HG03521 (cell line): ENCODE results near the gene SLC26A11.
"Not testable (repeated sequence)": the region's sequence is repeated elsewhere in the genome, so short reads cannot be mapped to it uniquely, and the experiment has no call there.

ENCODE experiments used
- ATAC-seq: cut with Tn5 transposase; IDR thresholded peaks from one replicate; pipeline ENCODE4 v1.9.1; 2021; ENCODE audit warnings: mild to moderate bottlenecking, moderate library complexity; ENCODE audit not compliant: unreplicated experiment

The SLC26A11 gene

DNA sequence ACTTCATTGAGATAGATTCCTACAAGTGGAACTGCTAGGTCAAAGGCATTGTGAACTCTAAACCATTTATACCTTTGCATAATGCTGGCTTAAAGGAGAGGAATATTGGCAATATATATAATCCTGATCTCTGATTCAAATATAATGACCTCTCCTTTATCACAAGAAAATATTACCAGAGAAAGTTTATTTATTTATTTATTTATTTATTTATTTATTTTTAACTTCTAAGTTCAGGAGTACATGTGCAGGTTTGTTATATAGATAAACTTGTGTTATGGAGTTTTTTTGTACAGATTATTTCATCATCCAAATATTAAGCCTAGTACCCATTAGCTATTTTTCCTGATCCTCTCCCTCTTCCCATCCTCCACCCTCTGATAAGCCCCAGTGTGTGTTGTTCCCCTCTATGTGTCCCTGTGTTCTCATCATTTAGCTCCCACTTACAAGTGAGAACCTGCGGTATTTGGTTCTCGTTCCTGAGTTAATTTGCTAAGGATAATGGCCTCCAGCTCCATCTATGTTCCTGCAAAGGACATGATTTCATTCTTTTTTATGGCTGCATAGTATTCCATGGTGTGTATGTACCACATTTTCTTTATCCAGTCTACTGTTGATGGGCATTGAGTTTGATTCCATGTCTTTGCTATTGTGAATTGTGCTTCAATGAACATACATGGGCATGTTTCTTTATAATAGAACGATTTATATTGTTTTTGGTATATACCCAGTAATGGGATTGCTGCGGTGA, 79.3 kb downstream of the SLC26A11 start:
- ATAC-seq: not testable (repeated sequence)

DNA sequence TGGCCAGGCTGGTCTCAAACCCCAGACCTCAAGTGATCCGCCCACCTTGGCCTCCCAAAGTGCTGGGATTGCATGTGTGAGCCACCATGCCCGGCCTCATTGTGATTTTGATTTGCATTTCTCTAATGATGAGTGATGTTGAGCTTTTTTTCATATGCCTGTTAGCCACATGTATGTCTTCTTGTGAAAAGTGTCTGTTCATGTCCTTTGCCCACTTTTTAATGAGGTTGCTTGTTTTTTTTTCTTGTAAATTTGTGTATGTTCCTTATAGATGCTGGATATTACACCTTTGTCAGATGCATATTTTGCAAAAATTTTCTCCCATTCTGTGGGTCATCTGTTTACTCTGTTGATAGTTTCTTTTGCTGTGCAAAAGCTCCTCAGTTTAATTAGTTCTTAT, 80.5 kb downstream of the SLC26A11 start:
- not testable (repeated sequence) for ATAC-seq
